ENCODE results near the gene FLVCR2.

DNA sequence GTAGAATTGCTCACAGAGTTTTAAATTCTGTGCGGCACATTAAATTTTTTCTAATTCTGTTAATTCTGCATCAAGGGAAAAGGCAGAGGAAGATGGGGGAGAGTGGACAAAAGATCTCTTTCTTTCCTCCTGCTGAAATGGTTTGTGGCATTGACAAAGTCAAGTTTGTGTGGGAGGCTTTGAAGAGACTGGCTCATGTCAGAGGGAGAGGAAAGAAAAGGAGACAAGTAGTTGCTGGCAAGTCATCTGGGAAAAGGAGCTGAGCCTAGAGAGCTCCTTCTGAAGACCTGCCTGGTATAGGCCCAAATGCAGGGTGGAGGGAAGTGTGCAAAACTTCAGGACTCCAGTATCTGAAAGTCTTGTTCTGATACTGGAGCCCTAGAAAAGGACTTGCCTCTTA, 119.0 kb downstream of the FLVCR2 start:
- TF ChIP-seq POLR2AphosphoS5 (IDR thresholded peaks at IDR 0.05; ENCODE audit: borderline replicate concordance, low read depth, low read length) (no peak), EZH2 (IDR thresholded peaks at IDR 0.05) (no peak), FOXP2 (optimal IDR thresholded peaks at IDR 0.05; ENCODE audit: control extremely low read depth, extremely low read length, insufficient read depth) (no peak)

All from SK-N-MC (cell line).